ENCODE measurements around the gene CYP39A1. TPM values are rescaled to one million over a fixed set of nuclear protein-coding genes. Genes with fewer than 3 reads are reported as not detected.

Gene CYP39A1
- total RNA-seq, 1 donor = 2.6 TPM

DNA sequence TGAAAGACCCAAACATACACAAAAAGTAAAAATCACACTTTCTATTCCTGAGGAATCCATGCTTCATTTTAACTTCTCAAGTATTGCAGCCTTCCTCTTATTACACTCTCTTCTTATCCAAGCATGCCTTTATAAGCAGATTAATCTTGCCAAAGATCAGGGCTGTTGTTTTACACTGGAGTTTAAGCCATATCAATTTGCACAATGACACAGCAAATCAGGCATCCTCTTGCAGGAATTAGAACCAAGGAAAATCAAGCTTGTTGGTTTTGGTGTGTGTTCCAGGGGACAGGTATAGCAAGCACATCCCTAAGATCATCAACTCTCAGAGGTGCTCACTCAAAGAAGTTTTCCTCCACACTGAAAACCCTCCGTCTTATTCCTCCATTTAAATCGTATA is 69.5 kb downstream of the CYP39A1 start:
- H3K4me3 ChIP-seq (ENCODE audit: low read depth, low read length) = no peak overlapping the region
- TF ChIP-seq, protein P1, sequence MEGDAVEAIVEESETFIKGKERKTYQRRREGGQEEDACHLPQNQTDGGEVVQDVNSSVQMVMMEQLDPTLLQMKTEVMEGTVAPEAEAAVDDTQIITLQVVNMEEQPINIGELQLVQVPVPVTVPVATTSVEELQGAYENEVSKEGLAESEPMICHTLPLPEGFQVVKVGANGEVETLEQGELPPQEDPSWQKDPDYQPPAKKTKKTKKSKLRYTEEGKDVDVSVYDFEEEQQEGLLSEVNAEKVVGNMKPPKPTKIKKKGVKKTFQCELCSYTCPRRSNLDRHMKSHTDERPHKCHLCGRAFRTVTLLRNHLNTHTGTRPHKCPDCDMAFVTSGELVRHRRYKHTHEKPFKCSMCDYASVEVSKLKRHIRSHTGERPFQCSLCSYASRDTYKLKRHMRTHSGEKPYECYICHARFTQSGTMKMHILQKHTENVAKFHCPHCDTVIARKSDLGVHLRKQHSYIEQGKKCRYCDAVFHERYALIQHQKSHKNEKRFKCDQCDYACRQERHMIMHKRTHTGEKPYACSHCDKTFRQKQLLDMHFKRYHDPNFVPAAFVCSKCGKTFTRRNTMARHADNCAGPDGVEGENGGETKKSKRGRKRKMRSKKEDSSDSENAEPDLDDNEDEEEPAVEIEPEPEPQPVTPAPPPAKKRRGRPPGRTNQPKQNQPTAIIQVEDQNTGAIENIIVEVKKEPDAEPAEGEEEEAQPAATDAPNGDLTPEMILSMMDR (IDR thresholded peaks at IDR 0.05; ENCODE audit: insufficient read depth, low read depth, low read length) = no peak
- DNase-seq (ENCODE audit: low read depth) = peak; percentile 7

DNA sequence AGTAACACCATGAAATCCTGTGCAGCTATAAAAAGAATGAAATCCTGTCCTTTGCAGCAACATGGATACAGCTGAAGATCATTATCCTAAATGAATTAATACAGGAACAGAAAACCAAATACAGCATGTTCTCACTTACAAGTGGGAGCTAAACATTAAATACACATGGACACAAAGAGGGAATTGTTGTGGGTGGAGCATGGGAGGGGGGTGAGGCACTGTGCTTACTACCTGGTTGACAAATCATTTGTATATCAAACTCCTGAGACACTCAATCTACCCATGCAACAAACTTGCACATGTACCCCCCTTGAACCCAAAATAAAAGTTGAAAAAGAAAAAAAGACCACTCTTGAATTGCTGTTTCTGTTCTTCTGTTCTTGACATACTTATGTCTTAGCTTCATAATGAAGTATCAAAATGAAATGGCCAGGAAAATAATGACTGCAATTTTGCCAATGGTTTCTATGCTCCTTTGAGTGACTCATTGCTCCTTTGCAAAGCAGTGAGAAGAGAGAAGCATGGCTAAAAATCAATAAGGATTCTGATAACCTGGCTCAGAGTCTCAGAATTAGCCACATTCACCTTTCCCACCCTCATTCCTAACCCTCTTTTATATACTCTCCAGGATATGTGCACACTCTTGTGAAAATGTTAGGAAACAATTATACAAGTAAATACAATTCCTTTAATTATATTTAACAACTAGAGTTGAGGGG is 71.0 kb downstream of the CYP39A1 start:
- TF ChIP-seq, protein P1 (IDR thresholded peaks at IDR 0.05; ENCODE audit: insufficient read depth, low read depth, low read length) = no peak
- no peak for DNase-seq (ENCODE audit: low read depth)
- H3K4me3 ChIP-seq (ENCODE audit: low read depth, low read length) = no peak overlapping the region

DNA sequence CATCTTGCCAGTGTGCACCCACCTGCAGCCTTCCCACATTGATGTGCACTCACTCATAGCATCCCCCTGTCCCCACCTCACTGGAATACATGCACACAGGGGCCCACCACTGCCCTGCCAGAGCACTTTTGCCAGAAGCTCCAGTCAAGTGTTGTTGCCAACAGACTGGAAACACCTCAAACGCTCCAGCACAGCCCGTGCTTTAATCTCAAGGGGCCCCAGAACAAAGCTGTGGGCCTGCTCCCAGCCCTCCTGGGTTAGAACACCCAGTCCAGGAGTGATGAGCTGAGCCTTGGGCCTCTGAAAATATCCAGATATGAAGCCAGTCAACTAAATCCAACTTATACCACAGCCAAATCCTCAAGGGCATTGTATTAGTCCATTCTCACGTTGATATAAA is 77.1 kb downstream of the CYP39A1 start:
- H3K4me3 ChIP-seq (ENCODE audit: low read depth, low read length) = no peak overlapping the region
- TF ChIP-seq, protein P1 (IDR thresholded peaks at IDR 0.05; ENCODE audit: insufficient read depth, low read depth, low read length) = no peak
- DNase-seq (ENCODE audit: low read depth) = no peak

DNA sequence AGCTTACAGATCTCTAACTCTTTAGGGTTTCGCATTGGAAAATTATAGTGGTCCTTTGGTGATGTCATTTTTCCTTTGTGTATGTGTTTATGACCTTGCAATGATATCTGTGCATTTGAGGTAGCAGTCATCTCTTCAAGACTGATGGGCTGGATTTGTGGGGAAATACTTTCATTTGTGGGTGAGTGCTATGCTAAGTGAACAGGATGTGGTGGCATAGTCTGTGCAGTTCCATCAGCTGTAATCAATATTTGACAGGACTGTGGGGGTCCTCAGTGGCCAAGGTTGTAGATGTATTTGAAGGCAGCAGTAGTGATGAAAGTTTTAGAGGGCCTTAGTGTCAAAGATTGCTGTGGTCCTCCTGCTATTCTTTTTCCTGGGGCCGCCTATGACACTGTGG is 79.5 kb downstream of the CYP39A1 start:
- DNase-seq (ENCODE audit: low read depth) = no peak
- TF ChIP-seq, protein P1 (IDR thresholded peaks at IDR 0.05; ENCODE audit: insufficient read depth, low read depth, low read length) = no peak
- no peak overlapping the region for H3K4me3 ChIP-seq (ENCODE audit: low read depth, low read length)

DNA sequence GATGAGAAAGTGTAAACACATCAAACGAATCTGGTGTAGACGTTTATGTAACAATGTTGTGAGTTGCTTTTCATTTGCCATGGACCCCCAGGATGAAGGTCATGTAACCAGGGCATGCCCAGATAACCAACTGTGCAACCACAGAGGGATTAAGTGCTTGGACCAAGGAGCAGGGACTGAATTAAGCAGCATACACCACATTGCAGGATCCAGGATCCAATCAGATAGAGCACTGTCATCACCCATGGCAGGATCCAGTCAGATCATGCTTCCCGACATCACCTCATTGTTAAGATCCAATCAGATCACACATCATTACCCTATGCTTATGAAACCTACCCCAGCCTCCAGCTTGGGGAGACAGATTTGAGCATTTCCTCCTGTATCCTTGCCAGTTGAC is 87.1 kb downstream of the CYP39A1 start:
- H3K4me3 ChIP-seq (ENCODE audit: low read depth, low read length) = no peak overlapping the region
- TF ChIP-seq, protein P1 (IDR thresholded peaks at IDR 0.05; ENCODE audit: insufficient read depth, low read depth, low read length) = no peak
- no peak for DNase-seq (ENCODE audit: low read depth)

DNA sequence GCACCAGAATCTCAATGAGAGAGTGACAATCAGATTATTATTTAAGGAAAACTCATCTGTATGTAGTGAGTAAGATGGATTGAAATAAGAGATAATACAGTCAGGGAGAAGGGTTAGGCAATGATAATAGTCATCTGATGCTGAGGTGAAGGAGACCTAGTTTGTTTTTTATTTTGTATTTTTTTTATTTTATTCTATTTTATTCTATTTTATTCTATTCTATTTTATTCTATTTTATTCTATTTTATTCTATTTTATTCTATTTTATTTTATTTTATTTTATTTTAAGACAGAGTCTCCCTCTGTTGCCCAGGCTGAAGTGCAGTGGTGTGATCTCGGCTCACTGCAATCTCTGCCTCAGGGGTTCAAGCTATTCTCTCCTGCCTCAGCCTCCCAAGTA is 88.7 kb downstream of the CYP39A1 start:
- DNase-seq (ENCODE audit: low read depth) = no peak
- no peak overlapping the region for H3K4me3 ChIP-seq (ENCODE audit: low read depth, low read length)
- TF ChIP-seq, protein P1 (IDR thresholded peaks at IDR 0.05; ENCODE audit: insufficient read depth, low read depth, low read length) = no peak

DNA sequence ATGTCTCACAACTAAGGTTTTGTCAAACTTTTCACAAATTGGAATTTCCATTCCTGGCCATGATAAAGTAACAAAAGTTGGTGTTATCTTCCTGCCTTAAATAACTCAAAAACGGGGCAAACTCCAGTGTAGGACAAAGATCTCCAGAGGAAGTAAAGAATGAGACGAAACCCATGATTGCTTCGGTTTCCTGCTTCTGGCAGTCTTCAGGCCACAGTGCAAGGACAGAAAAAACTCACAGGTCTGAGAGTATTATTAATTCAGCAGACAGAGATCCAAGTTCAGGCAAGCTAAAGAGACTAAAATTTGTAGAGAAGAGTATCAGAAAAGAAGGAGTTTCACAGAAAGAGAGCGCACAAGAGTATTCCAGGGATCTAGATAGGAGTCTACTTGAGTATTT is 96.6 kb downstream of the CYP39A1 start:
- DNase-seq (ENCODE audit: low read depth) = no peak
- H3K4me3 ChIP-seq (ENCODE audit: low read depth, low read length) = no peak overlapping the region
- TF ChIP-seq, protein P1 (IDR thresholded peaks at IDR 0.05; ENCODE audit: insufficient read depth, low read depth, low read length) = no peak
